ENCODE data around the gene MACROD2.

Gene MACROD2

GRCh38 chr20:14064333-14064732, 69.0 kb downstream of the MACROD2 start:
- DNase-seq = no peak

DNA sequence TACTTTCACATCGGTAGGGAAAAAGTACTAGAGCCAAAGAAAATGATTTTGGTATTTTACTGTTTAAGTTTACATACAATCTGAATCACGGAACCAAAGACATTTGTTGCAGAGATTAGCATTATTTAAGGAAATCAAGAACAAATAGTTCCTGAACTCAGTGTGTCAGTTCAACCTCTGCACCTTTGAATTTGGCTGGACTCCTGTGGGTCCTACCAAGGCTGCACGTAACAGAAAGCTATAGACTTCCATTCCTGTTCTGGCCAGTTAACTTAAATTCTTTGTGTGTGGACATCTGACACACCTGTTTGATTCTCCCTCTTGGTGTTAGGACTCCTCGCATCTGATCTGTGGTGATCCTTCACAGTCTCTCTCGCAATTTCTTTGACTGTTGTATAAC, 69.6 kb downstream of the MACROD2 start:
- no peak for DNase-seq

DNA sequence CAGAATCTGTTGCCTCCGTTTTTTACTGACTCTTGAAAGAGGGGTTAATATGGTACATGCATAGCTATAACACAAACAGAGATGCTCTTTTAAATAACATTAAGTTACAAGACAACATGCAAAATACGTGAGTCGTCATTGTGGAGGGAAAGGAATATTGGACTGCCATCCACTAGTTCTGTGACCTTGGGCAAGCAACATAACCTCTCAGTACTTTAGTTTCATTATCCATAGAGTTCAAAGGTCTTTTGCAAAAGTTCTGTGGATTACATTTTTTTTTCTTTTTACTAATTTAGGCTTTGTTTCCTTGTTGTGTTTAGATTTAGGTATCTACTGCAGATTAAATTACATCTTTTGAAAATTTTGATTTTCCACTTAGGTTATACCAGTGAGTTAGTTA, 70.5 kb downstream of the MACROD2 start:
- no peak for DNase-seq

GRCh38 chr20:14067603-14068002, 72.3 kb downstream of the MACROD2 start:
- no peak for DNase-seq

DNA sequence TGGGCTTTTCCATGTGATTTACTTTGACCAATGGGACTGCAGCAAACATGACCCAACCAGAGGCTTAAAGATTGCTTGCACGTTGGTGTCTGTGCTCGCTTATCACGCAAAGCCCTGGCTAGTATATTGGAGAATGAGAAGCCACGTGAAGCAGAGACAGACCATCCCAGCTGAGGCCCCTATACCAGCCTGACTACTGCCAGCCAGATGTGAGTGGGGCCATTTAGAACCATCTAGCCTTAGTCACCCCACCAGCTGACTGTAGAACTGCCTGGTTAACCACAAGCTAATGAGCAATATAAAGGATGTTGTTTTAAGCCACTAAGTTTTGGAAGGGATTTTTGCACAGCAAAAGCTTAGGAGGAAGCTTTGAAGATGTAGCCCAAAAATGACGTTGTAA, 74.5 kb downstream of the MACROD2 start:
- no peak for DNase-seq

DNA sequence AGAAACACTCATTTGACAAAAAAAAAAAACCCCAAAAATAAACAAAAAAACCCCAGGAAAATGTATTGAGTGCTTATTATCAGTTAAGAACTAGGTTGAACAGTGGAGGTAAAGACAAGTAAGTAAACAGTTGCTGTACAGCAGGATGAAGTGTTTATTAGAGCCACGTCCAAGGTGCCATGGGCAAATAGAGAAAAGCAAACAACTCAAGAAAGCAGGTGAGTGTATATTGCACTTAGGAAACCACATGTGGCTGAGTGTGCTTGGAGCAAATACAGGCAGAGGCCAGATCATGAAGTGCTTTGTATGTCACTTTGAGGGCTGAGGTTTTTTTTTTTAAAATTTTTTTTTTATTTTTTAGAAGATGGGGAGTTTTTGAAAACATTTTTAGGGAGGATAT, 98.3 kb downstream of the MACROD2 start:
- DNase-seq = peak; percentile 86 to 87

GRCh38 chr20:14098261-14098660, 102.9 kb downstream of the MACROD2 start:
- no peak for DNase-seq

GRCh38 chr20:14113416-14113815, 118.1 kb downstream of the MACROD2 start:
- DNase-seq = no peak

GRCh38 chr20:14114065-14114704, 118.9 kb downstream of the MACROD2 start:
- no peak for DNase-seq

- no peak for DNase-seq
Measured at GRCh38 chr20:14116037-14116436, 120.7 kb downstream of the MACROD2 start.

DNA sequence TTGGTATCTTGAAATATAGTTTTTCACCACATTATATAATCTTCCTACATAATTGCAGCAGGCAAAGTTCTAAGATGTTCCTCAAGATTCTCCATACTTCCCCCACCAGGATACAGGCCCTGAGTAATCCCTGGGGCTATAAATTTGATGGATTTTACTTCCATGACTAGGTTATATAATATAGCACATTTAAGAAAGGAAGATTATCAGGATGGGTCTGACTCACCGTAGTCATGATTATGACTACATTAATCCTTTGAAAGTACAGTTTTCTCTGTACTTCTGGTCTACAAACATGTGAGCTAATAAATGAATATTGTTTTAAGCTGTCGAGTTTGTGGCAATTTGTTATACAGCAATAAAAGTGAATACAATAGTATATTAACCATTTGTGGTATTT, 122.5 kb downstream of the MACROD2 start:
- no peak for DNase-seq

DNA sequence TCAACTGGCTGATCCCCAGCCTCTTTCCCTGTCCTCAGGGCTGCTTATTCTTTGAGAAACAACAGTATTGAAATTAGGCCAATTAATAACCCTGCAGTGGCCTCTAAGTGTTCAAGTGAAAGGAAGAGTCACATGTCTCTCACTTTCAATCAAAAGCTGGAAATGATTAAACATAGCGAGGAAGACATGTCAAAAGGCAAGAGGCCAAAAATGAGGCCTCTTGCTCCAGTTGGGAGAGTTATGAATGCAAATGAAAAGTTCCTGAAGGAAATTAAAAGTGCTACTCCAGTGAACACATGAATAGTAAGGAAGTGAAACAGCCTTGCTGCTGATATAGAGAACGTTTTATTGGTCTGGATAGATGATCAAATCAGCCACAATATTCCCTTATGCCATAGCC, 131.5 kb downstream of the MACROD2 start:
- no peak for DNase-seq

- DNase-seq = no peak
Measured at GRCh38 chr20:14127514-14128223, 132.4 kb downstream of the MACROD2 start.

- no peak for DNase-seq
Measured at GRCh38 chr20:14134004-14134403, 138.7 kb downstream of the MACROD2 start.

DNA sequence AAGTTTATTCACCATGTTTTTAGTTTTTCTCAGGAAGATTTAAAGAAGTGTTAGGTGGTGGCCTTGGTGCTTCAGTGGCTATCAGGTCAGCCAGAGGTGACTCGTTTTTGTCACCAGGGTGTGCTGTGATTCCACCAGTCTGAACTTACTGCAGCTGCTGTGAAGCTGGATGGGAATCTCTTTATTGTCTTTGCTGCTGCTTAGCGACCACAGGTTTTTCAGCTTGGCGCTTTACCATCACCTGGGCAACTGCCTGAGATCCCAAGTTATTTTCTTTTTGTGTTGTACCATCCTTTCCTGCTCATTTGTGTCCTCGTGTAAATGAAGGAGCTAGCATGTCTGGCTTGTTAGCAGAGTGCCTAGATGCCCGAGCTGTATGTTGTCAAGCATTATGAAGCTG, 146.9 kb downstream of the MACROD2 start:
- DNase-seq = peak; percentile 89 to 90

GRCh38 chr20:14142964-14143627, 147.8 kb downstream of the MACROD2 start:
- no peak for DNase-seq

DNA sequence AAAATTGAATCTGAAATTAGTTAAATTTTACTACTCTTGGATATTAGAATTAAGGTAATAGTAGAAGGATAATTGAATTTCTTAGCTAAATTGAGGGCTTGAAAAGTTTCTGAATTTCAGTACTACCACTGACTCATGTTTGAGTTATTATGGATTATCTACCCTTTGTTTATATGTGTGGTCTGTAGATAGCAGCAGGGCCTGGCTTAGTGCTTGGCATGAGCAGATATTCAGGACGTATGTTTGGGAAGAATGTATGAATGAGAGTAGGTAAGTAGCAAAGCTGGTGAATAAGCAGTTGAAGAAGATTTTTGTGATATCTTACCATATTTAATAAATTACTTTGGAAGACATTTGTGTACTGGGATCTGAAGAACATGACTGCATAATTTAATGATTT, 152.7 kb downstream of the MACROD2 start:
- no peak for DNase-seq

DNA sequence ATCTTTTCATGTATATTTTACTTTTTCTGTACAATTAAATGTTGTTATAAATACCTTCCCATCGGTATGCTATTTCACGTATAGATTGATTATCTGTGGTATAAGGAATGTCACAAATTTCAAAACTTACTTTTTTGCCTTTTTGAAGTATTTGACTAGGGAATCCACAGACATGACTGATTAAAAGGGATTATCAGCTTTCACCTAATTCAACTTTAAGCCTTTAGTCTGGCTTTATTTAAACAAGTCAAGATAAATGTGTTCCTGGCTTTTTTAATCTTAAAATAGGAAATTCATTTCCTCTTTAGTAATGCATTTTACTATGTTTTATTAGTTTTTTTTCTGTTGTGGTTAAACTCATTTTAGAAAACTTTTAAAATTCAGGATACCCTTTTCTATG, 160.0 kb downstream of the MACROD2 start:
- DNase-seq = no peak

- DNase-seq = no peak
Measured at GRCh38 chr20:14178528-14178927, 183.2 kb downstream of the MACROD2 start.

DNA sequence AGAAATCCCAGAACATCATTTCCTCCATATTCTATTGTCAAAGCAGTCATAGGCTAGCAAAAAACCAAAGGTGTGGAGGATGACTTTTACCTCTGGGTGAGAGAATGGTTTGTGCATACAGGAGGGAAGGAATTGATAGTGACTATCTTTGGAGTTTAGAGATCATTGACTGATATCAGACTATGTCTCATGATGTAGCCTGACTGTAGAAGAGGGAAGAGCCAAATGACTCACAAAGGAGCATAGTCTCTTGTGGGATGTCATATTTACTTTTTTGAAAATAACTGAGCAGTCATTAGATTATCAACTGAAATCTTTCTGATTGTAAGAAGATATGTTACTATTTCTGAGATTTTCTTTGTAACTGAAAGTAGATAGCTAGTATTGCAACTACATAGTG, 183.6 kb downstream of the MACROD2 start:
- no peak for DNase-seq

DNA sequence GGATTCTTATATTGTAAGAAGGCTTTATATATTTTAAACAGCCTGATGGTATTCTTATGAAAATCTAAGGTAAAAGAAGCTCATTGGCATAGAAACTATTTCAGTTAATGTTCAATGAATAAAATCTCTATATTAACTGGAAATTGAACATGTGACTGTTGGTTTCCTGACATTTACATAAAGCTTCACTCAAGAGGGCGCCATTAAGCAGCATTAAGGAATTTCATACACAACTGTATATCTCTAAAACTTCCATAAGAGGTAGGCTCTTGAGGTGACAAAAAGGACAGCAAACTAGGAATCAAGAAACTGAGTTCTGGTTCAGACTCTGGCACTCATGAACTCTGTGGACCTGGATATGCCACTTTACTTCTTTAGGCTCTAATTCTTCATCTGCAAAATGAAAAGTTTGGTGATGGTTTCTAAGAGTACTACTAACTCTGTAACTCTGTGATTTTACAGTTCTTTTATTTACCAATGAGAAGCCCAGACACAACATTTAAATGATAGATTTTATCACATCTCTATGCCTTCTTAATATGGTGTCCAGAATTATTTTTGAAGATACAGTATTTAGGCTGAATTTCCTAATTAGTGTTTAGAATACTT, 194.6 kb downstream of the MACROD2 start:
- peak in 1 of 2 experiments; percentile 34 for DNase-seq

DNA sequence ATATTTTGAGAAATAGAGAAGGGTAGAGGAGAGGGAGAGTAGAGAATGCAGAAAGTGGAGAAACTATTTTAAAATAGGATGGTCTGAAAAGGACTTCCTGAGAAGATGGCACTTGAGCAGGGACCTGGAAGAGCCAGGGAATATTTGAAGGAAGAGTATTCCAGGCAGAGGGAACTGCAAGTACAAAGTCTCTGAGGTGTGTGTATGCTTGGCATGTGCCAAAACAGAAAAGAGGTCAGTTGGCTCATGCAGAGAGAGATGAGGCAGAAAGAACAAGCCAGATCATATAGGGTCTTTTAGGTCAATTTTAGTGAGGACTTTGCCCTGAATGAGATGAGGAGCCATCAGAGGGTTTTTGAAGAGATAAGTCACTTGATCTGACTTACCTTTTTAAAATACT, 196.2 kb downstream of the MACROD2 start:
- DNase-seq = no peak

- DNase-seq = no peak
Measured at GRCh38 chr20:14193443-14193842, 198.1 kb downstream of the MACROD2 start.

DNA sequence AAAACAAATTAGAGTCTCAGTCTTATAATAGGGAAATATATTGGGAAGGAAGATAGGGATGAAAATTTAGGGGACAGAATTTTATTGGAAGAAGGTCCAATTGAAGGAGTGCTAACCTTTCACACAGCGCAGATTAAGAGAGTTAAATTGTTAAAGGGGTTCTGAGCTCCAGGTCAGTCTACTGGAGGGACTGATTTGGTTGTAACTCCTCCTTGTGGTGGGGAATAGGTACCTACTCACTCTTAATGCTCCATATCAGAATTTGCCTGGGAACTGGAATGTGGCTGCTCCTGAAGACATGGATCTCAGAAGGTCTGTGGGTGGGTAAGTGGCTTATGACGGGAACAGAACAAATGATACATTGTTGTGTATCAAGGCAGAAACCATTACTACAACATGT, 198.6 kb downstream of the MACROD2 start:
- DNase-seq = no peak
